GM18870 (cell line): ENCODE results near the gene SPSB2.

Experiments
- ATAC-seq: cut with Tn5 transposase; IDR thresholded peaks from one replicate; pipeline ENCODE4 v1.9.1; 2021; ENCODE audit warnings: moderate library complexity; ENCODE audit not compliant: unreplicated experiment

The SPSB2 gene

DNA sequence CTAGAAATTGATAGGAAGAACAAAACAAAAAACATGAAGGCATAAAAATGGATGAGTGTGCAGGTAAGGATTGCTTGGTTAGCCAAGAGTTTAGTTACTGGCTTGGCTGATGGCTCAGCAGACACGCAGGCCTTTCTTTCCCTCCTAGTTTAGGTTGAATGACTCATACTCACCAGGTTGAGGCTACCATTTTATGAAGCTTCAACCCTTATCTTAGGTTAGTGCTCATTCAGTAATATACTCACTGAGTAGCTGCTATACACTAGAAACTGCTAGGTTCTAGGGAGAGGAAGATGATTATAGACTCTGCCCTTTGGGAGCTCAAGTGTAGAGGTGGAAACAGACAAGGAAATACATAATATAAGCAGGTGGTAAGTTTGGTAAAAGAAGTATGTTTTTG lies 38.8 kb downstream of the SPSB2 start:
- no peak for ATAC-seq

GRCh38 chr12:6833189-6833890 lies 39.8 kb downstream of the SPSB2 start:
- no peak for ATAC-seq

DNA sequence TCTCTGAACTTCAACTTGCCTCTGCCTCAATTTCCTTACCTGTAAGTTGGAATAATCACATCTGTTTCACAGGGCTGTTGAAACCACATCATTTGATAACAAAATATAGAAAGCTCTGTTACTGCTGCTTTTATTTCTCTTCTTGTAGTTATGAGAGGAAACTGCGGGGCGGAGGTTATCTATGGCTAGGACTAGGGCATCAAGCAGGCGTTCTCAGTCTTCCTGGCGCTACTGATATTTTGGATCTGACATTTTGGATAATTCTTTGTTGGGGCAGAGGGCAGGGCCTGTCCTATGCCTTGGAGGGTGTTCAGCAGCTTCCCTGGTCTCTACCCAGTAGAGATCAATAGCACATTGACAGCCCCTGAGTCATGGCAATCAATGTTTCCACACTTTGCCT lies 41.0 kb downstream of the SPSB2 start:
- ATAC-seq: no peak

DNA sequence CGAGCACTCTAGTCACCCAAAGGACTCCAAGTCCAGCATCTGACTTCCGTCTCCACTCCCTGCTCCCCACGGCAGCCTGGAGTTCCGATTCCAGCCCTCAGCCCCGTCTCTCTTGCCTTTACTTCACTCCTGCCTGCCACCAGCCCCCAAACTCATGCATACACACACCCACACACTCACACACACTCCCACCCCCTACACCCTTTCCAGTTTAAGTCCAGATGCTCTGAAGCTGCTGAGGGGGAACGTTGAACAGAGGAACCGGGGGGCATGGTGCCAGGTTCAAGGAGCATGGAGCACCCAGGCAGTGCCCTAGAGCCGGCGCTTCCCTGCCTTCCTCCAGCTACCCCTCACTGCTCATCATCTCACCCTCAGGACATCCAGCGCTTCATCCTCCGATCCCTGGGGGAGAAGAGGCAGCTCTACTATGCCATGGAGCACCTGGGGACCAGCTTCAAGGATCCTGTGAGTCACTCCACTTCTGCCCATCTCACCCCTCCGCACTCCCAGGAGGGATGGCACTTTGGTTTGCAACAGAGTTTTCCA lies 41.6 kb downstream of the SPSB2 start:
- ATAC-seq: no peak

DNA sequence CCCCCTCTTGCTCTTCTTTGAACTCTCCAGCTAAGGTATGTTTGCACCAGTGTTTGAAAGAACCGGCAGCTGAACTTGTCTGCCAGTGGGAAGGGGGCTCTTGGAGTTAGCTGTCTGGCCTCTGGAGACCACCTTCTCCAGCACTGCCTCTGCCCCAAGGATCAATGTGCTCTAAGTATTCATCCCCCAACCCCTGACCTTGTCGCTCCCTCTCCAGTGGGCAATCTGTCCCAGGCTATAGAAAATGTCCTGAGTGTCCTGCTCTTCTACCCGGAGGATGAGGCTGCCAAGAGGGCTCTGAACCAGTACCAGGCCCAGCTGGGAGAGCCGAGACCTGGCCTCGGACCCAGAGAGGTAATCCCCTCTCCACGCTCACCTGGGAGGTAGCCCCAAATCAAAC lies 42.1 kb downstream of the SPSB2 start:
- no peak for ATAC-seq

GRCh38 chr12:6830286-6830890 lies 42.7 kb downstream of the SPSB2 start:
- no peak for ATAC-seq

GRCh38 chr12:6829536-6830220 lies 43.4 kb downstream of the SPSB2 start:
- no peak for ATAC-seq

DNA sequence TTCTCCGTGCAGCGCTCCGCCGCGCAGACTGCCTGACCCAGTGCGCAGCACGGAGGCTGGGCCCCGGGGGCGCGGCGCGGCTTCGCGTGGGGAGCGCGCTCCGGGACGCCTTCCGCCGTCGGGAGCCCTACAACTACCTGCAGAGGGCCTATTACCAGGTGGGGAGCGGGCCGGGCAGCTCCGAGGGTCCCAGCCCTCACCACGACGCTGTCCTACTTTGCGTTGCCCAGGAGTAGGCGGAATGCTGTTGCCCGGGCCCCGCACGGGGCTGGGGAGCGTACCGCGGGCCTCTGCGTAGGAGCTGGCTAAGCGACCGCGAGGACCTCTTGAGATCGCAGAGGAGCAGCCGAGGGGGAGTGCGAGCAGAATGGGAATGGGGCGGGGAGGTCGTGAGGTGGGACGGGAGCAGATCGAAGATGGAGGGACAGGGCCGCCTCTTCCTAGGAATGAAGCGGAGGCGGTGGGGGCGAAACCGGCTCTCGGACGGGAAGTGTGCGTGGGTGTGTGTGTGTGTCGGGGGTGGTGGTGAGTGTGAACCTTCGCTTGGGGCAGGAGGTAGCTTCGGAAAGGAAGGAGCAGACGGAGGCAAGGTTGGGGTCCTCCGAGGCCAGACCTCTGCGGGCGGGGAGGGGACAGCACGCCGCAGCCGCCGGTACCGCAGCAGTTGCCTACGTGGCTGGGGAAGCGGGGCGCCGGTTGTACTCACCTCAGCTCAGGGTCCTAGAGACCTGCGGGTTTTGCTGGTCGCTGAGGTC lies 44.1 kb downstream of the SPSB2 start:
- ATAC-seq: no peak

DNA sequence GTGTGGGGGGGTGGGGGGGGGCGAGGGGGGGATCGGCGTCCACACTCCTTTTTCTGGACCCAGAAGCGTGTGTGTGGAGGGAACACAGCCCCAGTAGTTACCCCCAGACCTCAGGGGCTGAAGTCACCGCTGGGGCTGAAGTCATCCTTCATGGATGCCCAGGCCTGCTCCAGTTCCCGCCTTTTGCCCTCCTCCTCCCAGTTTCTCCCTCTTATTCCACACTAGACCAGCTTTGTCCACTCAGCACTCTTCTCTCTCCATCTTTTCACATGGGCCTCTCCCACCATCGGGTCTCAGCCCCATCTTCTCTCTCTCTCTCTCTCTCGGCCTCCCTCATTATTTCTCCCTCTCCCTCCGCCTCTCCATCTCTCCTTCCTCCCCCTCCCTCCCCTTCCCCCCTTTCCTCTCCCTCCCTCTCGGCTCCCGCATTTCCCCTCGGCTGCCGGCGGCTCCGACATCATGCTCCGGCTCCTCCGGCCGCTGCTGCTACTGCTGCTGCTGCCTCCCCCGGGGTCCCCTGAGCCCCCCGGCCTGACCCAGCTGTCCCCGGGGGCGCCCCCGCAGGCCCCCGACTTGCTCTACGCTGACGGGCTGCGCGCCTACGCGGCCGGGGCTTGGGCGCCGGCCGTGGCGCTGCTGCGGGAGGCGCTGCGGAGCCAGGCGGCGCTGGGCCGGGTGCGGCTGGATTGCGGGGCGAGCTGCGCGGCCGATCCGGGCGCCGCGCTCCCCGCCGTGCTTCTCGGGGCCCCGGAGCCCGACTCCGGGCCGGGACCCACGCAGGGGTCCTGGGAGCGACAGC lies 44.9 kb downstream of the SPSB2 start, which contains the start of gene P3H3:
P3H3 (plus strand) TSS at position 426 of the 799 bp plus-strand sequence; CDS start at position 460, 34 bp downstream.
- ATAC-seq: no peak

- no peak for ATAC-seq
Measured at GRCh38 chr12:6827437-6827911, 45.6 kb downstream of the SPSB2 start.

GRCh38 chr12:6826734-6827436 lies 46.2 kb downstream of the SPSB2 start:
- ATAC-seq: no peak

DNA sequence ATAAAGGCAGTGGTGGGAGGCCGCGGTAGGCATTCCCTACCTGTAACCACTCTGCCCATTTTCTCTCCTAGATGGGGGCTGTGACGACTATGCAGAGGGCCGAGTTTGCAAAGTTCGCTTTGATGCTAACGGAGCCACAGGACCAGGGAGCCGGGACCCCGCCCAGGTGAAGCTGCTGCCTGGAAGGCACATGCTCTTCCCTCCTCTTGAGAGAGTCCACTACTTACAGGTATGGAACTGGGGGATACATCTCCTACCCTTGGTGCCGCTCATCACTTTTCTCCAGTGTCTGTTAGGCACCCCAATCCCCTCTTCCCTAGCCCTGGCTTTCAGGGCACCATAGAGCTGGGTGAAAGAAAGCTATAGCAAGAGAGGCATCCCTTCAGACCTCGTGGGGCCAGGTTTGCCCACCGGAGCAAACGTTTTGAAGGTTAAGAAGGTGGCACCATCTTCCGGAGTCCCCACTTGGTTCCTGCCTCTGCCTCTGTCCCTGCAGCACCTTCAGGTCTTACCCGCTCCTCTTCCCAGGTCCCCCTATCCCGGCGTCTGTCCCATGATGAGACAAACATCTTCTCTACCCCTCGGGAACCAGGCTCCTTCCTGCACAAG lies 46.9 kb downstream of the SPSB2 start:
- no peak for ATAC-seq

DNA sequence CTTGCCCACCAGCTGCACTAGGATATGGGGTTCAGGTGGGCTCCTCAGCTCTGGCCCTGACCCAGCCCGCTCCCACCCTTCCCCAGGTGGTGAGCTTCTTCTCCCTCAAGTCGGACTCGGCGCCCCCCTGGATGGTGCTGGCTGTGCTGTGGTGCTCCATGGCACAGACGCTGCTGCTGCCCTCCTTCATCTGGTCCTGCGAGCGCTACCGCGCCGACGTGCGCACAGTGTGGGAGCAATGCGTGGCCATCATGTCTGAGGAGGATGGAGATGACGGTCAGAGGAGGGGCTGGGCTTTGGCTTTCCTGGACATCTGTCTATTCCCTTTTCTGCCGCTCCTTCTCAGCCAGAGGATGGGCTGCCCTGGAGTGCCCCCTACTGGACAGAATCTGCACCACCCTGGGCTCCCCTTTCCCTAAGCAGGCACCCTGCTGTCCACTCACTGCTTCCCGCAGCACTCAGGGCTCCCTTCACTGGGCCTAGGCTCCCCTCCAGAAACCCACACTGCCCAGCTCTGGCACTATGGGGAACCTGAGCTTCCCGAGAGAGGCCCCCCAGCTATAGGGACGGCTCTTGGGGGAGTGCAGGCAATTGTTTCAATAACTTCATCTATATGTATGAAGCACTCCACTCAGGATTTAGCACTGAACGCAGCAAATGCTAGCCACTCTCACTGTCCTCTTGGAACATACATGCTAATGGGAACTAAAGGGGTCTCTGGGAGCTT lies 47.5 kb downstream of the SPSB2 start:
- ATAC-seq: peak; percentile 47

DNA sequence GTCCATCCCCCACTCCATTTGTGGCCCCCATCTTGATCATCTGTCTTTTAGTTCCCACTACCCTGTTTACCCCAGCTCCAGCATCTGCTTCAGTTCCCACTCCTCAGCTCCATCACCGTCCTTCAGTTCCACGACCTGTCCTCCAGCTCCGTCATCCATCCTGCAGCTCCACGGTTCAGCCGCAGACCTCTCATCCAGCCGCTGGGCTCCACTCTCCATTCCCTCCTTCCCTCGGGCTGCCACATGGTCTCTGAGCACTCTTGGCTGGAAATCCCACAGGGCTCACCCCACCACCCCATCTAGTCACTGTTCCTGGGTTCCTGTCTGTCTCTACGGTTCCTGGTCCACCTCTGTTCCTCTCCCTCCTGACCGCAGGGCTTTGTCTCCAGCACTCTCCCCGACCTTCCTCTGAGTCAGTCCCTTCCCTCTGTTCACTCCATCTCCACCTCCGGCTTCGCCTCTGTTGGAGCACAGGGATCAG lies 48.2 kb downstream of the SPSB2 start:
- ATAC-seq: no peak

DNA sequence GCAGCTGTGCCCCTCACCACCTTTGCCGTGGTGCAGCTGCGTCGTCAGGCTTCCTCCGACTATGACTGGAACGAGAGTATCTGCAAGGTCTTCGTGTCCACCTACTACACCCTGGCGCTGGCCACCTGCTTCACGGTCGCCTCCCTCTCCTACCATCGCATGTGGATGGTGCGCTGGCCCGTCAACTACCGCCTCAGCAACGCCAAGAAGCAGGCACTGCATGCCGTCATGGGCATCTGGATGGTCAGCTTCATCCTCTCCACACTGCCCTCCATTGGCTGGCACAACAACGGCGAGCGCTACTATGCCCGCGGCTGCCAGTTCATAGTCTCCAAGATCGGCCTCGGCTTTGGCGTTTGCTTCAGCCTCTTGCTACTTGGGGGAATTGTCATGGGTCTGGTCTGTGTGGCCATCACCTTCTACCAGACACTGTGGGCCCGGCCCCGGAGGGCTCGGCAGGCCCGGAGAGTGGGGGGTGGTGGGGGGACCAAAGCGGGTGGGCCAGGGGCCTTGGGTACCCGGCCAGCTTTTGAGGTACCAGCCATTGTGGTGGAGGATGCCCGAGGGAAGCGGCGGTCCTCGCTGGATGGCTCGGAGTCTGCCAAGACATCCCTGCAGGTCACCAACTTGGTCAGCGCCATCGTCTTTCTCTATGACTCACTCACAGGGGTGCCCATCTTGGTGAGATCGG lies 48.9 kb downstream of the SPSB2 start:
- ATAC-seq: no peak

DNA sequence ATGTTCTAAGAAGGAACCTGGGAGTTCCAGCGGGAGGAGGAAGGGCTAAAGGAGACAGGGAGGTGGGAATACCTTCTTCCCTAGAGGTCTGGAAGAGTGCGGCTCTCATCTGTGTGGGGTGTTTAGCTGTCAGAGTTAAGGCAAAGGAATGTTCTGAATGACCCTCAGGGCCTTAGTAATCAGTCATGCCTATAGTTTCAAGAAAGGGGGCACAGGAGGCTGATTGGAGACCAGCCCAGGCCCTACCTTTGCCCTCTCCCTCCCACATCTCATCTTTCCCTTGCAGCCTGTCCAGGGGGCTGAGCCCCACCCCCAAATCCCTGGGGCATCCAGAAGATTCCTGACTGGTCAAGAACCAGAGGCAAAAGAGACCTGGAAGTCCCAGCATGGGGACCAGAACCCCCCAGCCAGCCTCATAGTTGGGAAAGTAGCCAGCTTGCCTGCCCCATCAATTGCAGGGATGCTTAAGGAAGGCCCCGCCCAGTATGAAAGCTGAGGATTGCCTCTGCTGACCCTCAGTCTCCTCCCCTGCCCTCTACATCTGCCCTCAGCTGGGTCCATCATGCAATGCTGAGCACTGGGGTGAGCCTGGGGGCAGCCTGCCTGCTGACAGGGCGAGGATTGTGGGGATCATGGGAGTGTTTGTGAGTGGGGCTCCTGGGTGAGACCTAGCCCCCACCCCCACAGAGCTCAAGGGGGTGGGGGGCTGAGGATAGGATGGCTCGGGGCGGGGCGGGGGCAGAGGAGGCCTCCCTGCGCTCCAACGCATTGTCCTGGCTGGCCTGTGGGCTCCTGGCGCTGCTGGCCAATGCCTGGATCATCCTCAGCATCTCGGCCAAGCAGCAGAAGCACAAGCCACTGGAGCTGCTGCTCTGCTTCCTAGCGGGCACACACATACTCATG lies 49.7 kb downstream of the SPSB2 start:
- ATAC-seq: no peak
